ENCODE data around the gene B9D1.

DNA sequence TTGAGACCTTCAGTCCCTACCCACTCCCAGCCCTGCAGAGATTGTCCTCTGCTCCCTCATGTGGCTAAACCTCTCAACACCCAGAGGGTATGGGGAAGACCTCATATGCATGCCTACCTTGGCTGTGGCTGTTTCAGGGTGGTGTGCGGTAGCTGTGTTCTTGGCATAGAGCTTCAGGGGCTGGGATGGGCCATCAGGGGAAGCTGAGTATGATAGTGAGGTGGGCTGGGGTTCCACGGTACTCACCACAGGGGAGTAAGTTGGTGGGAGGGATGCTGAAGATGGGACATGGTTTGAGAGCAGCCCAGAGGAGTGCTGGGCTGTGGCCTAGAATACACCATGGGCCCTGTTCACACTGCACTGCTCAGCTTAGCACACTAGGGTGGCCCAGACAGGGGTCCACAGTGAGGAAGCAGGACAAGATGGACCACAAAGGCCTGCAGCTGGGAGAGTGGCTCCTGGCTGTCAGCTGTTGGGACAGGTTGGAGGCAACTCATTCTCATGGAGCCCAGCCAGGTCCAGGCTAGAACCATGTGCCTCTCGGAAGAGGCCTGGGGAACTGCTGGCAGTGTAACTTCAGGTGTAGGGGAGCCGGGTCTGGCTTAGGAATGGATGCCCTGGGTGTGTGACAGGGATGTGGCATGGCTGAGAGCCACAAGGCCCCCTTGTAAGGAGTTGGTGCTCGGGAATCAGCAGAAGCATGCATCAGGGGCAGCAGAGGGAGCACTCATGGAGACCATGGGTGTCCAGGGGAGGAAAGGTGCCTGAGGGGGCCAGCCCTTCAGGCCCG lies 21.4 kb upstream of the B9D1 start:
- TF ChIP-seq, protein P1, sequence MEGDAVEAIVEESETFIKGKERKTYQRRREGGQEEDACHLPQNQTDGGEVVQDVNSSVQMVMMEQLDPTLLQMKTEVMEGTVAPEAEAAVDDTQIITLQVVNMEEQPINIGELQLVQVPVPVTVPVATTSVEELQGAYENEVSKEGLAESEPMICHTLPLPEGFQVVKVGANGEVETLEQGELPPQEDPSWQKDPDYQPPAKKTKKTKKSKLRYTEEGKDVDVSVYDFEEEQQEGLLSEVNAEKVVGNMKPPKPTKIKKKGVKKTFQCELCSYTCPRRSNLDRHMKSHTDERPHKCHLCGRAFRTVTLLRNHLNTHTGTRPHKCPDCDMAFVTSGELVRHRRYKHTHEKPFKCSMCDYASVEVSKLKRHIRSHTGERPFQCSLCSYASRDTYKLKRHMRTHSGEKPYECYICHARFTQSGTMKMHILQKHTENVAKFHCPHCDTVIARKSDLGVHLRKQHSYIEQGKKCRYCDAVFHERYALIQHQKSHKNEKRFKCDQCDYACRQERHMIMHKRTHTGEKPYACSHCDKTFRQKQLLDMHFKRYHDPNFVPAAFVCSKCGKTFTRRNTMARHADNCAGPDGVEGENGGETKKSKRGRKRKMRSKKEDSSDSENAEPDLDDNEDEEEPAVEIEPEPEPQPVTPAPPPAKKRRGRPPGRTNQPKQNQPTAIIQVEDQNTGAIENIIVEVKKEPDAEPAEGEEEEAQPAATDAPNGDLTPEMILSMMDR (conservative IDR thresholded peaks at IDR 0.05; ENCODE audit: low read depth, low read length): no peak
- no peak for TF ChIP-seq EZH2 (IDR thresholded peaks at IDR 0.05; ENCODE audit: low read length, unreplicated experiment)

Data from PC-3 (cell line).